Stimulated activated CD4-positive, alpha-beta T cell treated with anti-CD3 and anti-CD28 coated beads, Interleukin-1b, Interleukin-23, amount 100 ng/mL, for 24 hours (primary cell): ENCODE measurements around the gene SYNGR4.

ENCODE experiments used
- DNase-seq, 4 experiments: peaks; one replicate each; pipeline ENCODE4 v3.0.0-alpha.2; 2020; ENCODE audit warnings: low read depth in 4 of 4, low spot score in 1 of 4

The SYNGR4 gene

GRCh38 chr19:48395499-48395898 lies 31.3 kb downstream of the SYNGR4 start:
- DNase-seq = no peak

GRCh38 chr19:48396016-48396823 lies 32.1 kb downstream of the SYNGR4 start:
- no peak for DNase-seq

- DNase-seq = no peak
Observed at GRCh38 chr19:48396824-48397176, 32.6 kb downstream of the SYNGR4 start.

- no peak for DNase-seq
Observed at GRCh38 chr19:48397263-48398101, 33.3 kb downstream of the SYNGR4 start.

GRCh38 chr19:48398102-48398374 lies 33.9 kb downstream of the SYNGR4 start:
- DNase-seq = no peak

GRCh38 chr19:48398375-48399235 lies 34.4 kb downstream of the SYNGR4 start:
- peak; percentile 62 to 73 (median 65) for DNase-seq

GRCh38 chr19:48400018-48400742 lies 36.0 kb downstream of the SYNGR4 start:
- DNase-seq = no peak

GRCh38 chr19:48401287-48401686 lies 37.1 kb downstream of the SYNGR4 start:
- no peak for DNase-seq

GRCh38 chr19:48403606-48404005 lies 39.4 kb downstream of the SYNGR4 start:
- no peak for DNase-seq

- DNase-seq = no peak
Observed at GRCh38 chr19:48405010-48405659, 41.0 kb downstream of the SYNGR4 start.

- no peak for DNase-seq
Observed at GRCh38 chr19:48405850-48406249, 41.7 kb downstream of the SYNGR4 start.

GRCh38 chr19:48413879-48414587 lies 49.9 kb downstream of the SYNGR4 start:
- DNase-seq = no peak

GRCh38 chr19:48415395-48415794 lies 51.2 kb downstream of the SYNGR4 start:
- DNase-seq = peak in 2 of 4 experiments; percentile 46 to 73

- DNase-seq = no peak
Observed at GRCh38 chr19:48415806-48416221, 51.6 kb downstream of the SYNGR4 start.

- no peak for DNase-seq
Observed at GRCh38 chr19:48417421-48417820, 53.3 kb downstream of the SYNGR4 start.

- no peak for DNase-seq
Observed at GRCh38 chr19:48418317-48419064, 54.3 kb downstream of the SYNGR4 start.

- DNase-seq = peak in 3 of 4 experiments; percentile 46 to 61 (median 50)
Observed at GRCh38 chr19:48419158-48419920, 55.2 kb downstream of the SYNGR4 start.

- DNase-seq = no peak
Observed at GRCh38 chr19:48421548-48421947, 57.4 kb downstream of the SYNGR4 start.
